COLO668 (cell line): ENCODE results near the gene LLCFC1.

Source experiments
- DNase-seq: peaks from one replicate; lab custom pipeline; 2025; ENCODE audit not compliant: unreplicated experiment; lab: John Stamatoyannopoulos, UW

Gene LLCFC1

DNA sequence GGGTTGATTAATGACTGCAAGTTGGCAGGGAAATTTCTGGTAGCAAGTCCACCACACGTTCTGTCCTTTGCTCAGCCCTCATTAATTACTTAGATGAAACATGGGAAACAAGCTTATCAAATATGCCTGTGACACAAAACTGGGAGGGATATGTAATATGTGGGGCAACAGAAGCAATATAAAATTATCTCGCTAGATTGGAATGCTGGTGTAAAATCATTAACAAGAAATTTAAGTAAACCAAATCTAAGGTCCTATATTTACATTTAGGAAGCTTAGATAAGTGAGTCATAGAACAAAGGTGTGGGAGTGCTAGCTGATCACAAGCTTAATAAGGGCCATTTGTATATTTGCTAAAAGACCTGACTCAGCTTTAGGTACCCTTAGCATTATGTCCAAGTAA is 29.3 kb upstream of the LLCFC1 start:
- no peak for DNase-seq

DNA sequence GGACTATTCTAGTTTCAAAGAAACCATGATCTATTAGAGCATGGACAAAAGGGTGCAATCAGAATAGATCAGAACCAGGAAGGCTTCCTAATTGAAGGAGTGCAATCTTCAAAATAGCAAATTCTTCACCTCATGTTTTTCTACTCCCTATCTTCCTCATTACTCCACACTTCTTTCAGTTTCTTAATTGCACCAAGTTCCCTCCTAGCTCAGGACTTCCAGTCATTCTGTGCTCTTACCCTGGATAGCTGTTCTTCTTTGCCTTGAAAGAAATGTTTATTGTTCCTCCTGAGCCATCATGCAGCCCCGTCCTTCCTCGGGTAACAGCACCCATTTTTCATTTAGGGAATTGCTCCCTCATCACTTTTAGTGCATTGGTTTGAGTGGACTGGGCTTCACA is 28.8 kb upstream of the LLCFC1 start:
- DNase-seq, result no peak

DNA sequence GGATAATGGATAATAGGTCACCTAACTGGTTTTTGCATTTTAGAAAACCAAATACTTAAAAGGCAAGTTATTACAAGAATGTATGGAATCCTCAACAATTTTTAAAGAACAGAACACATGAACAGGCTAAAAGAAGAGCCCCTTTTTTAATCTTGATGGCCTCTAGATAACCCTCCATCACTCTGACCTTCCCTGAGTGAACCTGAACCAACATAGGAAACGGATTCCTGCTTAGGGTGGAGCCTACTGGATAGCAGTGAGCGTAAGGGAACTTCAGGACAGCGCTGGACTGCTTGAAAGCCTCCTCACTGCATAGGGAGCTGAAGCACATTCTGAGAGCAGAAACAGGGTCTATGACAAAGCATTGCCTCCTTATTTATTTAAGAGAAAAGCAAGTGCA is 26.2 kb upstream of the LLCFC1 start:
- DNase-seq, result no peak

DNA sequence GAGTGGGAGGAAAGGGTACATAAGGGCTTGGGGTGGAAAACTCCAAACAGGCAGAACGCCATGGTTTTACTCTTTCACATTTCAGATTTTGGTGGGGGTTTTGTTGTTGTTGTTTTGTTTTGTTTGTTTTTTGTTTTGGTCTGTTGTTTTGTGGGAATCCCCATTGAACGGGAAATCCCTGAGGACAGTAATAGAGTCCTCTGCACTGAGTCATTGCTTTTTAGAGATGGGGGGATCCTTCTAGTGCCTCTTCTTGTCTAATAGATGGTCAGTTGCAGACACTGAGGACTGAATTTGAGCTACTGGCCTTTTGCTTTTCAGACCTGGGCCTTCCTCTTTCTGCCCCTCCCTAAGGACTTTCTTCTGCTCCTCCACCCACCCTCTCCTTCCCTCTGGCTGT is 25.7 kb upstream of the LLCFC1 start:
- DNase-seq, result no peak

DNA sequence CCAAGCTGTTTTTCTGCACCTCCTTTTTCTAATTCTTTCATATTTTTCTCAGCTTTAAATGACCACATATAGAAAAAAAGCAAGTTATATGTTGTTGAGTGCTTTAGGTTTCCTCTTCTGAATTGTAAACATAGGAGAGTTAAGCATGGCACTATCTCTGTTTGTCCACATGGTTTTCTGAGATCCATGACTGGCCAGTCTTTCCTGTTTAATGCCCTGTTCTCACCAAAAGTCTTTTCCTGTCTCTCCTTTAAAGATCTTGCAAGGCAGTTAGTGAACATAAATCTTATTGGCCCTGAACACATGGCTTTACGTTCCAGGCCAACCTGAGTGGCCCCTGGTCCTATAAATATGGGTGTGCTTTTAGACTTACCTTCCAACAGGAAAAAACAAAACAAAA is 25.2 kb upstream of the LLCFC1 start:
- no peak for DNase-seq

DNA sequence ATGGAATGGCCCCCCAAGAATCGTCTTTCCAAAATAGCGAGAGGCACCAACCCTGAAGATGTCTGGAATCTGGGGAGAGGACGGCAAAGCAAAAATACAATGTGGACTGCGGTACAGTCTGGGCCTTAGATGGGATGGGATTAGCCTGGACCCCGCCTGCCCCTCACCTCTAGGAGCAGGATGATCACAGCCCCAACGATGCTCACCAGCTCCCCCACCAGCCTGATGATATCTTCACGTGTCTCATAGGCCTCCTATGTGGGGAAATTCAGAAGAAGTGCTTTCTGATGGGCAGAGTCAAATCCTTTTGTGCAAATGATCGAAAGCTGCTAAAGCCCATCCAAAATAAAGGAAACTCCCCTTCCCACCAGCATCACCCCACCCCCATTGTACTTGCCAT is 24.0 kb upstream of the LLCFC1 start:
- DNase-seq, result no peak

DNA sequence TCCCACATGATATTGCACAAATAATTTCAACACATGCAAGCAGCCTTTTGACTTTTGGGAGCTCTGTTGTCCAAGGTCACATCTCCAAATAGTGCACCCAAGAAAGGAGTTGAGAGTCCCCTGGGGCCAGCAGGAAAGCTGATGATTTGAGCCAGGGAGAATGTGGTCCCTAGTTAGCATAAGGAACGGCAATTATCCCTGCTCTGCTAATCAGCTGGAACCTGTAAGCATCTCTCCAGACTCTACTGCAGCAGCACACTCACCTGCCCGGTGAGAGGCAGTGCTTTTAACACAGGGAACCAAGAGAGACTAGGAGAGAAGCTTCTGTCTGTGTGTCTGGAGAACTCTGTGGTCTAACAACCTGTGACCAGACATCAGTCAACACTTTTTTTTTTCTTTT is 22.8 kb upstream of the LLCFC1 start:
- DNase-seq, result no peak

DNA sequence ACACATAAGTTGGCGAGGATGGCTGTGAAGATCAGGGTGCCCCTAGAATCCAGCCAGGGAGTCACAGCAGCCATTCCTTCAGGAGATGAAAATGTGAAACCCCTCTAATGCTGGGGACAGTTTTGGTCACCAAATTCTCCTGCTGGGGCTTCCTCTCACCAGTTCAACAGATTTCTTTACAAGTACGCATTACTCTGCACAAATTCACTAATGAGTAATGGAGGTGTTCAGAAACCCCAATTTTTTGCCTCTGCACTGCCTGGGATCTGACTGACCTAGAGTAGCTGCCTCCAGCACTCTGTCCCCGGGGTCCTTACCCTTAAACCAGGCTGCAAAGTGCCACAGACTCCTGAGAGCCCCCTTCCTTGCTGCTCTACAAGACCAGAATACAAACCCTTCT is 21.8 kb upstream of the LLCFC1 start:
- no peak for DNase-seq

DNA sequence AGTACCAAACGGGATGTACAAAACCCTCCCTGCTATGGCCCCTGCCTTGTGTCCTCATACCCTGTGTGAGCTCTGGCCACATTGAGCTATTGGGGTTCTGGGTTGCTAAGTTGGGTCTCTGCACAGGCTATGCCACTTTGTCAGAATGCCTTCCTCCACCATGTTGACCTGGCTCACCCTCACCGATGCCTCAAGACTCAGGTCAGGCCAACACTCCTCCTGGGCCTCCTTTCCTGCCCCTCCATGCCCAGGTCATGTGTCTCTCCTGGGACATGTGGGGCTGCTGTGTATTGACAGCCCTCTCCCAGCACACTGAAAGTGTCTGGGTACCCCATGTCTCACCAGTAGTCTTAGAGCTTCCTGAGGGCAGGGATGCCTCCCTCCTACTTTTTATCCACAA is 20.4 kb upstream of the LLCFC1 start:
- DNase-seq, result no peak

DNA sequence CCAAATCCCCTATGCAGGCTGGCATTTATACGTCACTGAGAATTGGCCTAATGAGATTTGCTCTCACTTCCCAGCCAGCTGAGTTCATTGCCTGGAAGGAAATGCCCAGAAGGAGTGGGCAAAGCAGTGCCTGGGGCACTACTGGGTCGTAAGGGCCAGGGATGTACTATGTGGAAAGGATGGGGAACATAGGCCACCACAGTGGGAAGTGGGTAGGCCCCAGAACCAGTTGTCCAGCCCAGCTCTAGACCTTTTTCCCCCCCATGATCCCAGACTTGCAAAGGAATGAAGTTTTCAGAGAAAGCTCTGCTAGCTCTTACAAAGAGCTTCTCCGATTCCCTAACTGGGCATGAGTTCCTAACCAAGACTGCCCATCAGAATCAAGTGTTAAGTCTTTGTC is 19.6 kb upstream of the LLCFC1 start:
- DNase-seq, result no peak

DNA sequence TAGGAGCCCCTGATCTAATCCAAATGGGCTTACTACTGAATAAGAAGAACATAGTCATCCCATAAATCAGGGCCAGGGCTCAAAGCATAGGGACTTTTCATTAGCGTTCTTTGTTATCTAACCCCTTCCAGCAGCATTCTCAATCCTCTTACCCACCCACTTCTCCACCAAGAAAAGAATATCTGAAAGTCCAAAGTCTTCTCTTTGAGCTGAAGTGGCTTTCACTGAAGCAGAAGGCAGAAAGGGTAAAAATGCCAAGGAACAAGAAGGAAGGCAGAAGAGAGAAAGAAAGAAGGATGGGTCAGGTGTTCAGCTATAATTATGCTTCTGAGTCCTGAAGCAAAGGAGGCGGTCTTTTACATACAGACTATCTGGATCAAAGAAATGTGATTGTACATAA is 15.9 kb upstream of the LLCFC1 start:
- DNase-seq, result no peak

DNA sequence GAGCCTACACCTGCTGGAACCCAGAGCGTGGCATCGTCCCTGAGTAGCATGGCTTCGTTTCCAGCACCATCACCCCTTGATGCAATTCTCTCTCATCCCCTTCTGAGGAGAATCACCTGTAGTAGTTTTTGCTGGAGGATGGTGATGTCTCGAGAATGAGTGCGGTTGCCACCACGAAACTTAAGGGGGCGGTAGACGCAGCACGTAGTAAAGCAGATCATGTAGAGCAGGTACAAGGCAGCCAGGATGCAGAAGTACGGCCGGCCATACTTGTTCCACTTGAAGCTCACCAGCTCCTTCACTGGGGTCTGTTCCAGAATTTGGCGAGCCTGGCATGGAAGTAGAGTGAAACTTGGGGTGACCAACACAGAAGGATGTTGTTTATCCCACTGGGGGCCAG is 13.9 kb upstream of the LLCFC1 start:
- no peak for DNase-seq

DNA sequence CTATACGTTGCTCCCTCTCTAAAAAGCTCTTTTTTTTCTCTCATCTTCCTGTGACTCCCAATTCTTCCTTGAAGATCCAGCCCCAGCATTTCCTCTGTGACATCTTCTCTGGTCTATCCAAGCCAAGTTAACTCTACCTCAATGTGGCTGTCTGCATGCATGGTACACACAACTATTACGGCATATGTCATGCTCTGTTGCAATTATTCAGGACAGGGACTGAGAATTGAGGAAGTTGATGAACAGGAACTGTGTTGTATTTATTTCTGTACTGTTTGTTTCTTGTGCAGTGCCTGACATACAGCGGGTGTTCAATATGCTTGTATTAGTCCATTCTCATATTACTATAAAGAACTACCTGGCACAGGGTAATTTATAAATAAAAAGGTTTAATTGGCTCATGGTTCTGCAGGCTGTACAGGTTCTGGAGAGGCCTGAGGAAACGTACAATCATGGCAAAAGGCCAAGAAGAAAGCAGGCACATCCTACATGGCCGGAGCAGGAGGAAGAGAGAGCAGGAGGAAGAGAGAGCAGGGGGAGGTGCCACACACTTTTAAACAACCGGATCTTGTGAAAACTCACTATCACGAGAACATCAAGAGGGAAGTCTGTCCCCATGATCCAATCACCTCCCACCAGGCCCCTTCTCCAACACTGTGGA is 12.1 kb upstream of the LLCFC1 start:
- DNase-seq, result no peak

DNA sequence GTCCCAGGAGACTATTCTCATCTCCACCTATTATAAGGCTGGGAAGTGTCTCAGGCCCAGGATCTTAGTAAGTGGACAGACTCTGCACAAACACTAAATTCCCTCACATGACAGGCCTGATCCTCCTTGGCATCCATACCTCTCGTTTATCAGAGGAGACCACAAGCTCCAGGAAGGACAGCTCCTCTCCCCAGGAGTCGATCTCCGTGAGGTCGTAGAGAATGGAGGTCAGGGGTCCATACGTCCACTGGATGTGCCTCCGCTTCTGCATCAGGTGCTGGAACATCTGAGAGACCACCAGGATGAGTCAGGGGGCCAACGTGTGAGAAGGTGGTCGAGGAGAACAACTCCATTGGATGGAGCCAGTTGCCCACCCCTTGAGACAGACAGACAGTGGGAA is 11.3 kb upstream of the LLCFC1 start:
- DNase-seq, result no peak

DNA sequence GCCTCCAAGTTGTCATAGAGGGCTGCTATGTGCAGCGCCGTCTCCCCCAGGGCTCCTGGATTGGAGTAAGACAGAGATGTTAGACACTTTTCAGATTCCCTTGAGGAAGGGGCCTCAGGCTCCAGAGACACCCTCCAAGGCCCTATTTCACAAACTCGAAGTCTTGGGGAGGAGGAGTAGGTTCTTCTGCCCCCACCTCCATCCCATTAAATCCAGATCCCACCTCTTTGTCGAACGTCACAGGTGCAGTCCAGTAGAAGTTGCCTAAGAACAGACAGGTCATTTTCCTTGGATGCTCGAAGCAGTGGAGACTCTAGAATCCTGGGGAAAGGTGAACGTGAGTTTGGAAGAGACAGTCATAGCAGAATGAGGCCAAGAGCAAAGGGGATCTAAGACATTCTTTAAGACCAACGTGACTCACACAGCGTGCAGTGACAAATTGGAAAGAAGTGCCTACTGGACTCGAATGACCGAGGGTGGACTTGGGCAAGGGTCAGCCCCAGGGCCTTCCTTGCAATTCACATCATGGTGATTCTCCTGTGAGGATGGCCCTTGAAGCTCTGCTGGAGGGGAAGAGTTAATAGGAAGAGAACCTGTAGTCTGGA is 9.1 kb upstream of the LLCFC1 start:
- no peak for DNase-seq

DNA sequence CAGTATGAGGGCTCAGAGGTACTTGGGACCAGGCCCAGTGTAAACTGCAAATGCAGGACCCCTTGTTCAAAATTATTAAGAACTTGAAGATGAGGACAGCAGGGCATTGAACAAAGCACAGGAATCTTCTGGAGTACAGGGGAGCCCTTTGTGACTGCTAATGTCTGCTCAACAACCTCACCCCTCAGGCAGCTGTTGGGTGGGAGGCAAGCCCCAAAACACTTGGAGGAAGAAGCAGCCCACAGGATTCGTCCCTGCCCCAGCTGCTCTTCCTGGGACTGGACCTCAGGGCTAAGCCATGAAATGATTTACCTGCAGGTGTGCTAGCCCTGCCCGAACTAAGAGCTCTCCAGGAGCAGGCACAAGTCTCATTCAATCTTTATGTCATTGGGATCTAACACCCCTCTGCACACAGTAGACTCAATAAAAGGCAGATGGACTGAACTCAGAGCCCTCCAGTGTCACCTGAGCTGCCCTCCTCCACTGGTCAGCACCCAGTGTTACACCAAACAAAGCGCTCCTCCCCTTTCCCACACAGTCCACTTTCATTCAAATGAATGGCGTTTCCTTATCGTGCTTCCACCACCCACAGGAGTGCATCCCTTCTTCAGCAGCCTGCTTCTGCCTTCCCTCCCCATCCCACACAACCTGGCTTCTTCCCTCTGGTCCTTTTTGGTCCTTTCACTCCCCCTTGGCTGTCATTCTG is 6.7 kb upstream of the LLCFC1 start:
- DNase-seq, result no peak

DNA sequence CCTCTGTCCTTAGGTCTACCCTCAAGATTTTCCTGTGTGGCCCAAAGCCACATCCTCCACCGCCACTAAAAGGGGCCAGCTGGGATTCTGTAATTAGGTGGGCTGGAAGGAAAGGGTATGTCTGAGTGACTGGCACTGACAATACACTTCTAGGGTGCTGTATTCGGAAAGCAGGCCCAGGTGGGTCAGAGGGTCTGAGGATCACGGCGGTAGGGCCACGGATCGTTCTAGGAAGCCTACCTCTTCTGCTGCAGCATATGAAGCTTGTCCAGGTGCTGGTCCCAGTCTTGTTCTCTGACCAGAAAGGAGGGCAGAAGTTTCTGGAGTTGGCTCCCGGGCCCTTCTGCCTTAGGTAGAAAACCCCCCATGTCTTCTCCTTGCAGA is 6.2 kb upstream of the LLCFC1 start:
- no peak for DNase-seq

DNA sequence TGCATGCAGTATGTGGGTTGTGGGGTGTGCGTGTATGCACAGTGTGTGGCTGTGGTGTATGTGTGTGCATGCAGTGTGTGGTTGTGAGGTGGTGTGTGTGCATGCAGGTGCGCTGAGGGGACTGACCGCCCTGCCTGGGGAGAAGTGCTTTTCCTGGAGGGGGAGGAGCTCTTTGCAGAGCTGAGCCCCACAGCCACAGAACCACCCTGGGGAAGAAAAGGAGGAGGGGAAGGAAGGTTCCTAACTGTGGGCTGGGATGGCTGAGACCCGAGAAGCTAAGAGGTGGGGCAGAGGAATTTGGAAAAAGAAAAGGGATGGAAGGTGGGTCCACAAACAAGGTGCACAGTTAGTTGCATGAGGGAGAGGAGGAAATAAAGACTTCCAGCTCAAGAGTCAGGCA is 5.7 kb upstream of the LLCFC1 start, which contains the start of gene TRPV5:
TSS of gene TRPV5 (minus strand) at position 123 of the 400 bp plus-strand sequence. CDS start 287 bp downstream, outside the sequence.
- no peak for DNase-seq

DNA sequence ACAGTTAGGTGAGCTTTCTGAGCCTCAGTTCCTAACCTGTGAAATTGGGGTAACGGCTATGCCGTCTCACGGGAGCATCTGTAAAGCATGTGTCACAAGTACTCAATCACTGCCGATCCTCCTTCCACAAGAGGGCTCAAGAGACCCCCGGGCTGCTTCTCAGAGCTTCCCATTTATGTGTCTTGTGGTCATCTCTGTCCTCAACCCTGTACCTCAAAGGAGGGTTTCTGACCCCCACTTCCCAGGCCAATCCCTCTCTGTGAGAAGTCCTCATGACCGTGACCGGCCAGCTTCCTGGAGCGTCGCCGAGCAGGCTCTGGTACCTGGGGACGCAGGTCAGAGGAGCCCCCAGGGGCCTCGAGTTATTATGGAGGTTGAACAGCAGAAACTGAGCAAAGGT is 5.2 kb upstream of the LLCFC1 start:
- DNase-seq, result no peak

DNA sequence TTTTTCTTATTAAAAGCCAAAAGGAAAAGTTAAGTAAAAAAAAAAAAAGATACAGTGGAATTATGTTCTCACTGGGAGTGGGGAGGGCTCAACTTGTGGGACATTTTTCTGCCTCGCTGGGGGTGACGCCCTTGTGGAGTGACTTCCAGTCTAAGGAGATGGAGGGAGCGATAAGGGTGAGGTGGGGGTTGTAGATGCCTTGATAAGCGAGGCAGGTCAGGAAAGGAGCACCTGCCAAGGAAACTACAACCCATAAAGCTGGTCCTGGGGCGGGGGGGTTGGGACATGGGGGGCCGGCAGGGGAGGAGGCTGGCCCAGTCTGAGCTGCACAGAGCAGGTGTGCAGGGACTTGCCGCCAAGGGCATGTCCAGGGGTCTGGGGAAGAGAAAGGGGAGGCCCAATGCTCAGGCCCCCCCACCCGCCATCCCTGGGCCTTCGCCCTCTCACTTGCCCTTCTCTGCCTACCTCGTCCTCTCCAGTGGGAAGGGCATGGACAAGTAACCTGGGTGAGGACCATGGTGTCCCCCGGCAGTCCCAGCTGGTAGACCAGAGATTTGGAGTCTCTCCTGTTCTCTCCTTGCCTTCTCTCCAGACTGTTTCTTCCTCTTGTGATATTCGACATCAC is 3.2 kb upstream of the LLCFC1 start:
- no peak for DNase-seq

DNA sequence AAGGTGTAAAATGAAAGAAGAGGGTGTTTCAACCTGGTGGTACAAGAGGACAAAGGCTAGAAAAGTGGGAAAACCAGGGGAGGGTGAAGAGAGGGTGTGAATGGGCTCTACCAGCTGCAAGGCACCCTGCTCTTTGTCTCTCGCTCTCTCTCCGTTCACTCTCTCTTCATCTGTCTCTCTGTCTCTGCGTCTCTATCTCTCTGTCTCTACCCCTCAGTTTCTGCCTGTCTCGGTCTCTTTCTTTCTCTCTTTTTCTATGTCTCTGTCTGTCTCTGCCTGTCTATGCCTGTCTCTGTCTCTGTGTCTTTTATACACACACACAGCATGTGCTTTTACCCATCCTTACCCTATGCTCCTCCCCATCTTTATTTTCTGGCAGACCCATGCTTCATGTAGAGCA is 673 bp upstream of the LLCFC1 start:
- no peak for DNase-seq

DNA sequence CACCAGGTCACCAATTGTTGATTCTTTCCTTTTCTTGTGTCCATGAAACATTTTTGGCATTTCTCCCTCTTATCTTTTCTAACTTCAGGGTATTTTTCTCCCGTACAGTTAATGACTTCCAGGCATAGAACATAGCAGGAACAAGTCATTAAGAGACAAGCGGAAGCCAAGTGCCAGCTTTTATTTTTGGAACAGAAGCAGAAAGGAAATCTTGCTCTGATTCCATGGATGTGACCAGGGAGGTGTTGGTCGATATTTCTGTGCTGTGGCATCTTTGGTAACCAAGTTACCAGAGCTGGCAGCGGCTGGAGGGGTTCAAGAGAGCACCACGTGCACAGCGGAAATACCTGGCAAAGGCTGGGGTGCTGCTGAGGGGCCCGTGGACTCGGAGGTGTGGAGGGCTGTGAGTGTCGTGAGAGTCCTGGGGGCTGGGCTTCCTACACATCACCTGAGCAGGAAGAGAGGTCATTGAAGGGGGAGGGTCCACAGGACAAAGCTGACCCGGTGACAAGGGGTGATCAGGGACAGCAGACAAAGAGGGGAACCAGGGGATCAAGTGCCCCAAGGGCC is 1.8 kb downstream of the LLCFC1 start:
- no peak for DNase-seq
